Prostate gland (tissue), 2 donors: ENCODE data around the gene SUCLG2. TPM values are rescaled to one million over a fixed set of nuclear protein-coding genes. Genes with fewer than 3 reads are reported as not detected.

Experiments used
- DNase-seq: peaks from one replicate; pipeline ENCODE4 v3.0.0-alpha.2; 2019; ENCODE audit warnings: low spot score
- H3K27ac ChIP-seq, 2 donors: fragments of 200-600 bp; sonication (generic); 2 replicates each; pipeline ENCODE4 v1.5.1; 2017 to 2019
- H3K27me3 ChIP-seq: fragments of 200-600 bp; sonication (generic); replicated peaks from 2 replicates; pipeline ENCODE4 v1.5.1; 2019; ENCODE audit not compliant: insufficient read depth
- H3K36me3 ChIP-seq, 2 donors: fragments of 200-600 bp; sonication (generic); 1 replicate in 1 of 2; 2 replicates in 1 of 2; pipeline versions ENCODE4 v1.5.1 to v1.8.1; 2017 to 2019
- H3K4me1 ChIP-seq: fragments of 200-600 bp; sonication (generic); replicated peaks from 2 replicates; pipeline ENCODE4 v1.5.1; 2019
- H3K4me3 ChIP-seq, 2 donors: fragments of 200-600 bp; sonication (generic); 2 replicates each; pipeline ENCODE4 v1.5.1; 2017 to 2019
- H3K9me3 ChIP-seq: fragments of 200-600 bp; sonication (generic); 2 replicates; pipeline ENCODE4 v1.5.1; 2017
- CTCF ChIP-seq, 4 experiments: fragments of 200-600 bp in 2 of 4; fragments of 450-650 bp in 2 of 4; sonication (generic) in 2 of 4; IDR thresholded peaks; 1 replicate in 3 of 4; 2 replicates in 1 of 4; pipeline ENCODE4 v1.5.1; 2016 to 2019; ENCODE audit warnings: antibody characterized with exemption in 4 of 4, mild to moderate bottlenecking in 2 of 4, moderate library complexity in 2 of 4
- POLR2A ChIP-seq: fragments of 450-650 bp; IDR thresholded peaks from one replicate; pipeline ENCODE4 v1.6.1; 2016; ENCODE audit warnings: antibody characterized with exemption, mild to moderate bottlenecking
- POLR2AphosphoS5 ChIP-seq: sonication (generic); formaldehyde crosslinking; IDR thresholded peaks from one replicate; pipeline ENCODE4 v1.6.1; 2017; ENCODE audit warnings: antibody characterized with exemption
- WGBS: methylation state at CpG from one replicate; pipeline ENCODE4 v1.1.5; 2018; 5-methylcytosine and 5-hydroxymethylcytosine counted together
- intact Hi-C: fragments of 100-400 bp; cut with DNase I; formaldehyde crosslinking; loops from one replicate; pipeline ENCODE4 v1.14.2; 2022
- total RNA-seq, 2 donors: library from RNA; depleted of rRNA; stranded (reverse); fragments of >200 nt; gene quantifications; one replicate each; pipeline ENCODE4 v1.1.0, GENCODE V29; 2016

The SUCLG2 gene
- total RNA-seq, 2 donors from 2014 or later, result 33.2 to 65.4 TPM

- WGBS, result 96% methylated on average over 3 of the region's 3 CpGs
- H3K9me3 ChIP-seq, result no peaks in the 10 kb centered on the region
- DNase-seq, result no peak
- H3K27me3 ChIP-seq, result no peaks in the 10 kb centered on the region
- H3K36me3 ChIP-seq, result no peaks in the 10 kb centered on the region
- H3K27ac ChIP-seq, result no peak overlapping the region
- intact Hi-C loops, result no loop called here
- TF ChIP-seq POLR2A, result no peak
- H3K4me3 ChIP-seq, result no peak overlapping the region
- no peaks in the 10 kb centered on the region for H3K4me1 ChIP-seq
These were observed 265.7 kb downstream of the SUCLG2 start for GRCh38 chr3:67388738-67389137.

DNA sequence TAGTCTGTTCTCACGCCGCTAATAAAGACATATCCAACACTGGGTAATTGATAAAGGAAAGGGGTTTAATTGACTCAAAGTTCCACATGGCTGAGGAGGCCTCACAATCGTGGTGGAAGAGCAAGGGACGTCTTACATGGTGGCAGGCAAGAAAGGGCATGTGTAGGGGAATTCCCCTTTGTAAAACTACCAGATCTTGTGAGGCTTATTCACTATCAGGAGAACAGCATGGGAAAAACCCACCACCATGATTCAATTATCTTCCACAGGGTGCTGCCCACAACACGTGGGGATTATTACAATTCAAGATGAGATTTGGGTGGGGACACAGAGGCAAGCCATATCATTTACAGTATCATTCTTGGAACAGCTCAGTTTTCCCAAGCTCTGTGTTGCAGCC lies 268.0 kb downstream of the SUCLG2 start:
- no peak for TF ChIP-seq CTCF (IDR thresholded peaks at IDR 0.05)
- TF ChIP-seq POLR2A, result no peak
- H3K9me3 ChIP-seq, result no peaks in the 10 kb centered on the region
- H3K27me3 ChIP-seq, result no peaks in the 10 kb centered on the region
- no peak overlapping the region for H3K4me3 ChIP-seq
- no peak for DNase-seq
- no peak overlapping the region for H3K27ac ChIP-seq
- intact Hi-C loops, result no loop called here
- 77% methylated on average over 5 of the region's 5 CpGs for WGBS
- no peaks in the 10 kb centered on the region for H3K4me1 ChIP-seq
- H3K36me3 ChIP-seq, result no peaks in the 10 kb centered on the region

DNA sequence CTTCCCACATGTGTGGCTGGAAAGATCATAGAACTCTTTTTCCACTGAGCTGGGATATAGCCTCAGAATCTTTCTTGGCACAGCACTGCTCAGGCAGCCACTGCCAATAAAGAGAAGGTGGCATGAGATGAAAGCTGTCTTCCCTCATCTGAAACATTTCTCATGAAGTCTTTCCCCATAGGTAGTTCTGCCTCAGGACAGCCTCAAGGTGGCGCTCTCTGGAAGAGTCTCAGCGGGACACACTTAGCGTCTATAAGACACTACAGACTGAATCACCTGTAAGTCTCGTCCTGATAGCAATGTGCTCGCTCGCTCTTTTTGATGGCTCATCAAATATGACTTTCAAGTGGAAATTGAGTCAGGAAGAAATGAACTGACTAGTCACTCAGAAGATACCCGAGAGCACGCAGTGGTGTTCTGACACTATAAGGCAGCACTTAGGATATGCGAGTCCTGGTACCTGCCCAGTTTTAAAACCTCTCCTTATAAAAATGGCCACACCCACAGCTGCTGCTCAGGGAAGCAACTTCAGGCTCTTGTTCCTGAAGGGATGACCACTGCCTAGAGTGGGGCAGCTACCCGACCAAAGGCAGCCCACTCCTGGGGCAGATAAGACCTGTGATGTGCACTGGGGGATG lies 269.5 kb downstream of the SUCLG2 start:
- no peaks in the 10 kb centered on the region for H3K27me3 ChIP-seq
- no peak overlapping the region for H3K27ac ChIP-seq
- no peaks in the 10 kb centered on the region for H3K36me3 ChIP-seq
- no peaks in the 10 kb centered on the region for H3K9me3 ChIP-seq
- TF ChIP-seq POLR2A (no peak), POLR2AphosphoS5 (no peak), CTCF (IDR thresholded peaks at IDR 0.05) (peak in 2 of 4 experiments; percentile 32 to 37)
- no peak overlapping the region for H3K4me3 ChIP-seq
- 73% methylated on average over 10 of the region's 10 CpGs for WGBS
- H3K4me1 ChIP-seq, result no peaks in the 10 kb centered on the region
- intact Hi-C loops, result no loop called here
- no peak for DNase-seq

DNA sequence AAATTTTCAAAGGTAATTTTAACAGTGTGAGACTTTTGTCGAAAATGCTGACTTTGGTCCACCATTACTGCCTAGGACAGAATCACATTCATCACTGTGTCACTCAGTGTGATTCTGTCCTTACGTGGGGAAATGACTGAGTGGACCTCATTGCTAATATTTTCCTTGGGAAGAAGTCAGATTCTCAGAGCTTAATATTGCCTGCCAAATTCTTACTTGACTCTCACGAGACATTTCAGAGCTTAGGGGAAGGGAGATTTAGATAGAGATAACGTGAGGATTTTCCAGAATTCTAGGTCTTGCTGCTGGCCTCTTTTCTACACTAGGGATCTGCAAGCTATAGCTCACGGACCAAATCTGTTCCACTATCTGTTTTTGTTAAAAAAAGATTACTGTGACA lies 270.4 kb downstream of the SUCLG2 start:
- Histone ChIP-seq H3K27ac (no peak overlapping the region), H3K27me3 (no peaks in the 10 kb centered on the region), H3K9me3 (no peaks in the 10 kb centered on the region), H3K36me3 (no peaks in the 10 kb centered on the region), H3K4me1 (no peaks in the 10 kb centered on the region), H3K4me3 (no peak overlapping the region)
- 44% methylated on average over 5 of the region's 5 CpGs for WGBS
- TF ChIP-seq POLR2A (no peak), POLR2AphosphoS5 (no peak), CTCF (IDR thresholded peaks at IDR 0.05) (no peak)
- intact Hi-C loops, result no loop called here
- no peak for DNase-seq

DNA sequence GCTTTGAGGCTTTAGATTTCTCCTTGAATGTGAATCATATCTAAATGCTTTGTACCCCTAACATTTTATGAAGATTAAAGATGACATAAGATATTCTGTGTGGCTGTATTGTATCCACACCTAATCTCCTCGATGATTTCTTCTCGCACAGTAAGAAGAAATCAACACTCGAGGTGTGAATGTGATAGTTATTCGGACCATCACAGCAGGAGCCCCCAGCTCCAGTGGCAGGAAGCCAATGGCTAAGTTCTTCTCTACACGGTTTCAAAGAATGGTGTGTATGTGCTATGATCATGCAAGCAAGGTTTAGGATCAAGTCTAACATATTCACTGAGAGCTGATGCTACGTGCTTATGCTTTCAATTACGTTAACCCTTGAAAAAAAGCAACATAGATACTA lies 271.0 kb downstream of the SUCLG2 start:
- no peak for DNase-seq
- Histone ChIP-seq H3K4me1 (no peaks in the 10 kb centered on the region), H3K9me3 (no peaks in the 10 kb centered on the region), H3K36me3 (no peaks in the 10 kb centered on the region), H3K4me3 (no peak overlapping the region), H3K27ac (no peak overlapping the region), H3K27me3 (no peaks in the 10 kb centered on the region)
- intact Hi-C loops, result no loop called here
- 77% methylated on average over 7 of the region's 7 CpGs for WGBS
- TF ChIP-seq CTCF (IDR thresholded peaks at IDR 0.05) (no peak), POLR2AphosphoS5 (no peak), POLR2A (no peak)
